HEK293T (cell line): ENCODE results near the gene NDUFA8.

Source experiments
- CTCF ChIA-PET: fragments of 350-600 bp; formaldehyde crosslinking; extraction: SDS; loops from one replicate; lab custom pipeline; 2021; ENCODE audit warnings: antibody characterized with exemption, inconsistent platforms; lab: Yijun Ruan, JAX
- POLR2A ChIA-PET: fragments of 350-600 bp; formaldehyde crosslinking; extraction: SDS; loops from one replicate; lab custom pipeline; 2020; ENCODE audit warnings: antibody characterized with exemption, inconsistent platforms; lab: Yijun Ruan, JAX
- DNase-seq: peaks from one replicate; pipeline ENCODE4 v3.0.0; 2012; ENCODE audit warnings: mixed read lengths; ENCODE audit errors: extremely low spot score
- ARNT ChIP-seq: fragments of 450-650 bp; IDR thresholded peaks from 2 replicates; pipeline ENCODE4 v1.6.1; 2017; ENCODE audit warnings: mild to moderate bottlenecking
- BHLHE40 ChIP-seq: fragments of 450-650 bp; IDR thresholded peaks from 2 replicates; pipeline ENCODE4 v1.6.1; 2016; ENCODE audit warnings: mild to moderate bottlenecking, moderate library complexity, borderline replicate concordance
- CTBP1 ChIP-seq: fragments of 450-650 bp; IDR thresholded peaks from 2 replicates; pipeline ENCODE4 v1.6.1; 2016; ENCODE audit warnings: borderline replicate concordance
- ELF4 ChIP-seq: fragments of 450-650 bp; IDR thresholded peaks from 2 replicates; pipeline ENCODE4 v1.6.1; 2017; ENCODE audit warnings: antibody characterized with exemption
- FOXA1 ChIP-seq: fragments of 450-650 bp; IDR thresholded peaks from 2 replicates; pipeline ENCODE4 v1.6.1; 2016; ENCODE audit warnings: mild to moderate bottlenecking
- FOXK2 ChIP-seq: fragments of 450-650 bp; IDR thresholded peaks from 2 replicates; pipeline ENCODE4 v1.6.1; 2016; ENCODE audit warnings: mild to moderate bottlenecking
- FOXM1 ChIP-seq: fragments of 450-650 bp; IDR thresholded peaks from 2 replicates; pipeline ENCODE4 v1.6.1; 2017; ENCODE audit warnings: mild to moderate bottlenecking, borderline replicate concordance
- HDGF ChIP-seq: fragments of 450-650 bp; IDR thresholded peaks from 2 replicates; pipeline ENCODE4 v1.6.1; 2017; ENCODE audit warnings: antibody characterized with exemption, borderline replicate concordance
- L3MBTL2 ChIP-seq: fragments of 450-650 bp; conservative IDR thresholded peaks from 2 replicates; pipeline ENCODE4 v1.6.1; 2016; ENCODE audit warnings: mild to moderate bottlenecking
- LEF1 ChIP-seq: fragments of 450-650 bp; IDR thresholded peaks from 2 replicates; pipeline ENCODE4 v1.6.1; 2017; ENCODE audit warnings: mild to moderate bottlenecking, borderline replicate concordance
- NFRKB ChIP-seq: fragments of 450-650 bp; IDR thresholded peaks from 2 replicates; pipeline ENCODE4 v1.6.1; 2016; ENCODE audit warnings: mild to moderate bottlenecking, moderate library complexity
- PKNOX1 ChIP-seq: fragments of 450-650 bp; IDR thresholded peaks from 2 replicates; pipeline ENCODE4 v1.6.1; 2016
- SP1 ChIP-seq: fragments of 450-650 bp; IDR thresholded peaks from 2 replicates; pipeline ENCODE4 v1.6.1; 2017
- SUZ12 ChIP-seq: fragments of 450-650 bp; IDR thresholded peaks from 2 replicates; pipeline ENCODE4 v1.6.1; 2016; ENCODE audit warnings: mild to moderate bottlenecking
- TARDBP ChIP-seq: fragments of 450-650 bp; IDR thresholded peaks from 2 replicates; pipeline ENCODE4 v1.6.1; 2016
- ZNF384 ChIP-seq: fragments of 450-650 bp; IDR thresholded peaks from 2 replicates; pipeline ENCODE4 v1.6.1; 2016

Gene NDUFA8

GRCh38 chr9:122141671-122142070 is 17.9 kb downstream of the NDUFA8 start:
- CTCF ChIA-PET: no interaction called here
- TF ChIP-seq SP1: no peak
- TF ChIP-seq LEF1: no peak
- no peak for TF ChIP-seq FOXA1
- no peak for TF ChIP-seq ARNT
- TF ChIP-seq BHLHE40: no peak
- TF ChIP-seq CTBP1: no peak
- no peak for TF ChIP-seq SUZ12

GRCh38 chr9:122140368-122141193 is 19.0 kb downstream of the NDUFA8 start:
- TF ChIP-seq SUZ12: no peak
- TF ChIP-seq NFRKB: no peak
- TF ChIP-seq BHLHE40: no peak
- TF ChIP-seq HDGF: no peak
- ChIA-PET POLR2A (no interaction called here), CTCF (no interaction called here)
- no peak for DNase-seq

More at GRCh38 chr9:122141671-122142070, 17.9 kb downstream of the NDUFA8 start:
- POLR2A ChIA-PET: no interaction called here
- DNase-seq: no peak

GRCh38 chr9:122138560-122139268 is 20.9 kb downstream of the NDUFA8 start:
- POLR2A ChIA-PET: no interaction called here
- TF ChIP-seq NFRKB (no peak), FOXK2 (no peak)
- DNase-seq: no peak
- CTCF ChIA-PET: no interaction called here

GRCh38 chr9:122135529-122135859 is 24.1 kb downstream of the NDUFA8 start:
- DNase-seq: no peak
- CTCF ChIA-PET: interaction anchor here (0.8 to 2.4 kb wide), 3 partner anchors 11 to 23 kb away, joined by 3 to 12 read pairs (median 3); no protein-coding TSS in a partner anchor
- TF ChIP-seq SP1: no peak
- TF ChIP-seq LEF1: no peak
- TF ChIP-seq PKNOX1: no peak
- TF ChIP-seq BHLHE40: no peak
- TF ChIP-seq HDGF: no peak
- no peak for TF ChIP-seq ELF4
- TF ChIP-seq NFRKB: no peak
- TF ChIP-seq FOXM1: no peak
- TF ChIP-seq ARNT: no peak
- no peak for TF ChIP-seq SUZ12
- TF ChIP-seq FOXA1: no peak
- TF ChIP-seq L3MBTL2: no peak
- no peak for TF ChIP-seq TARDBP
- no peak for TF ChIP-seq ZNF384
- no peak for TF ChIP-seq FOXK2
- POLR2A ChIA-PET: interaction anchor here (1.1 kb wide), 1 partner anchor 57 kb away, joined by 3 read pairs; no protein-coding TSS in a partner anchor

GRCh38 chr9:122134822-122135528 is 24.6 kb downstream of the NDUFA8 start:
- ChIA-PET CTCF (interaction anchor here (0.8 to 2.4 kb wide), 4 partner anchors 10 to 24 kb away, joined by 3 to 12 read pairs (median 3); no protein-coding TSS in a partner anchor), POLR2A (interaction anchor here (1.1 kb wide), 1 partner anchor 57 kb away, joined by 3 read pairs; no protein-coding TSS in a partner anchor)
- no peak for DNase-seq
- TF ChIP-seq FOXK2 (no peak), FOXM1 (no peak), ELF4 (no peak), ARNT (no peak), LEF1 (no peak), HDGF (no peak), SUZ12 (no peak), ZNF384 (no peak), SP1 (no peak), NFRKB (no peak), FOXA1 (no peak), CTBP1 (no peak), TARDBP (no peak), BHLHE40 (no peak), PKNOX1 (no peak), L3MBTL2 (no peak)

- no peak for DNase-seq
- CTCF ChIA-PET: interaction anchor here (0.9 to 2.4 kb wide), 3 partner anchors 10 to 35 kb away, joined by 3 to 12 read pairs (median 3); no protein-coding TSS in a partner anchor
- POLR2A ChIA-PET: no interaction called here
- TF ChIP-seq PKNOX1 (no peak), SUZ12 (no peak), TARDBP (no peak), CTBP1 (no peak), ZNF384 (no peak), FOXK2 (no peak), BHLHE40 (no peak), ARNT (no peak), ELF4 (no peak), LEF1 (no peak), FOXA1 (no peak), NFRKB (no peak), HDGF (no peak)
These were observed 25.5 kb downstream of the NDUFA8 start for GRCh38 chr9:122133984-122134535.
